Left ventricle myocardium inferior (tissue), 1 donor: ENCODE results near the gene ALOX15B. TPM values are rescaled to one million over a fixed set of nuclear protein-coding genes. Genes with fewer than 3 reads are reported as not detected.

ENCODE experiments used
- DNase-seq: peaks from one replicate; pipeline ENCODE4 v3.0.0-alpha.2; 2020
- H3K27ac ChIP-seq: fragments of 200-600 bp; replicated peaks from 2 replicates; pipeline ENCODE4 v1.8.0; 2021
- H3K27me3 ChIP-seq: fragments of 200-600 bp; 2 replicates; pipeline ENCODE4 v1.8.0; 2021; ENCODE audit warnings: low read depth
- H3K36me3 ChIP-seq: fragments of 200-600 bp; 2 replicates; pipeline ENCODE4 v1.8.0; 2021
- H3K4me1 ChIP-seq: fragments of 200-600 bp; 2 replicates; pipeline ENCODE4 v1.8.0; 2021
- H3K4me3 ChIP-seq: fragments of 200-600 bp; 2 replicates; pipeline ENCODE4 v1.8.0; 2021; ENCODE audit warnings: mild to moderate bottlenecking, moderate library complexity
- H3K9me3 ChIP-seq: fragments of 200-600 bp; replicated peaks from 2 replicates; pipeline ENCODE4 v1.8.0; 2021
- CTCF ChIP-seq: fragments of 200-600 bp; IDR thresholded peaks from 2 replicates; pipeline ENCODE4 v1.8.0; 2021; ENCODE audit warnings: antibody characterized with exemption, mild to moderate bottlenecking, borderline replicate concordance
- intact Hi-C: fragments of 100-400 bp; cut with micrococcal nuclease; formaldehyde crosslinking; loops from one replicate; pipeline ENCODE4 v1.11.0; 2022
- total RNA-seq: library from RNA; stranded (reverse); fragmentation: NEBNext Ultra II Directional; extraction: Animal tissue kit (Norgen Biotek cat#: 25700); gene quantifications from one replicate; pipeline ENCODE4 v1.2.1, GENCODE V29; 2021
- donor health status: DM: no; HTN: yes; CAD: no; lungs with severe emphysema.

The ALOX15B gene
- total RNA-seq, 1 donor from 2014 or later: not detected

GRCh38 chr17:8069587-8069860 lies 30.7 kb downstream of the ALOX15B start:
- Histone ChIP-seq H3K27ac (no peak overlapping the region), H3K4me1 (peaks cover 20% of the 10 kb centered on the region), H3K27me3 (peaks cover 80% of the 10 kb centered on the region), H3K4me3 (no peak overlapping the region), H3K36me3 (no peaks in the 10 kb centered on the region), H3K9me3 (no peaks in the 10 kb centered on the region)
- no peak for DNase-seq
- no peak for TF ChIP-seq CTCF
- intact Hi-C loops: no loop called here

- Histone ChIP-seq H3K9me3 (no peaks in the 10 kb centered on the region), H3K4me1 (peaks cover 20% of the 10 kb centered on the region), H3K36me3 (no peaks in the 10 kb centered on the region), H3K4me3 (no peak overlapping the region), H3K27ac (no peak overlapping the region), H3K27me3 (peaks cover 83% of the 10 kb centered on the region)
- no peak for TF ChIP-seq CTCF
- intact Hi-C loops: no loop called here
- DNase-seq: no peak
These were observed 32.6 kb downstream of the ALOX15B start for GRCh38 chr17:8071496-8071895.

GRCh38 chr17:8072341-8072728 lies 33.5 kb downstream of the ALOX15B start:
- H3K36me3 ChIP-seq: no peaks in the 10 kb centered on the region
- H3K27ac ChIP-seq: no peak overlapping the region
- TF ChIP-seq CTCF: no peak
- H3K4me1 ChIP-seq: peaks cover 20% of the 10 kb centered on the region
- no peaks in the 10 kb centered on the region for H3K9me3 ChIP-seq
- intact Hi-C loops: no loop called here
- DNase-seq: no peak
- H3K27me3 ChIP-seq: peaks cover 84% of the 10 kb centered on the region
- H3K4me3 ChIP-seq: peak overlapping the region; percentile 34

- no peaks in the 10 kb centered on the region for H3K9me3 ChIP-seq
- H3K27me3 ChIP-seq: peaks cover 84% of the 10 kb centered on the region
- H3K4me3 ChIP-seq: peak overlapping the region; percentile 34
- intact Hi-C loops: no loop called here
- DNase-seq: no peak
- peaks cover 20% of the 10 kb centered on the region for H3K4me1 ChIP-seq
- H3K27ac ChIP-seq: no peak overlapping the region
- TF ChIP-seq CTCF: no peak
- H3K36me3 ChIP-seq: no peaks in the 10 kb centered on the region
These were observed 34.0 kb downstream of the ALOX15B start for GRCh38 chr17:8072729-8073461.

- Histone ChIP-seq H3K4me1 (peaks cover 20% of the 10 kb centered on the region), H3K27me3 (peaks cover 90% of the 10 kb centered on the region), H3K9me3 (no peaks in the 10 kb centered on the region), H3K36me3 (no peaks in the 10 kb centered on the region), H3K27ac (no peak overlapping the region), H3K4me3 (peak overlapping the region; percentile 34)
- TF ChIP-seq CTCF: peak; percentile 88
- peak; percentile 57 for DNase-seq
- intact Hi-C loops: no loop called here
These were observed 35.0 kb downstream of the ALOX15B start for GRCh38 chr17:8073627-8074484.
